Nucleus accumbens (tissue), 56 donors: ENCODE data around the gene C5orf24.
A peak's percentile ranks its signal among the peaks of the same experiment; 100 is the strongest.
"Not testable (repeated sequence)": the region's sequence is repeated elsewhere in the genome, so short reads cannot be mapped to it uniquely, and the experiment has no call there.

Experiments used
- DNase-seq, 56 donors: peaks; one replicate each; lab custom pipeline; 2025; lab: John Stamatoyannopoulos, UW

C5orf24 gene

DNA sequence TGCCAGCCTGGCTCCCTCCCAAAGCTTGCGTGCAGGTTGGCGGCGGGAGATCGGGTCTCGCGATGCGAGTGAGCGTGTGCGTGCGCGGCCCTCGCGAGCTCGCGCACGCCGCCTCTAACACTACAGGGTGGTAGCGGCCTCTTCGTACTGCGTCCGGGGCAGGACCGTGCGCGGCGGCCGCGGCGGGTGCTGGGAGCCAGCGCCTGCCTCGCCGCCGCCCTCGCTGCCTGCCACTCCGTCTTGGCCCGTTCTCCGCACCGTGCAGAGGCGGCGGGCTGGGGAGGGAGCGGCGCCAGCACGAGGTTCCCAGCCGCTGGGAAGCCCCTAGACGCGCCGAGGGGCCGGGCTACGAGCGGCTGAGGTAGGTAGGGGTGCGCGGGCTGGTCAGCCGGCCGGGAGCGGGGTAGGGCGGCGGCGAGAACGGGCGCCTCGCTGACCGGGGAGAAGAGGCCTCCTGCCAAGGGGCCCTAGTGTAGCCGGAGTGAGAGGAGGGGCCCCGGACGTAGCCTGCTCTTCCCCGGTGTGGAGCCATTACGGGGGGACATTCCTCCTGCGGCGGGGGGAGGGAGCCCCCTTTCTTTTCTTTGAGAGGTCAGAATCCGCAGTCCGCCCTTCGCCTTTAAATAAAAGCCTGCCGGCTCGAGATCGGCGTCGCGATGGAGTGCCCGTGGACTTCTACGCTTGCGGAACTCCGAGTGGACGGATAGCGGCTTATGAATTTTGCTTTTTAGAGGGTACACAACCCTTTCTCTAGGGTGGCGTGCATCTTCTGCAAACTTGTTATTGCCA is at the start of gene C5orf24:
TSS of gene C5orf24 (plus strand) at position 117 of the 789 bp plus-strand sequence. CDS start 8,933 bp downstream, outside the sequence.
- peak; percentile 41 to 97 (median 90) for DNase-seq

DNA sequence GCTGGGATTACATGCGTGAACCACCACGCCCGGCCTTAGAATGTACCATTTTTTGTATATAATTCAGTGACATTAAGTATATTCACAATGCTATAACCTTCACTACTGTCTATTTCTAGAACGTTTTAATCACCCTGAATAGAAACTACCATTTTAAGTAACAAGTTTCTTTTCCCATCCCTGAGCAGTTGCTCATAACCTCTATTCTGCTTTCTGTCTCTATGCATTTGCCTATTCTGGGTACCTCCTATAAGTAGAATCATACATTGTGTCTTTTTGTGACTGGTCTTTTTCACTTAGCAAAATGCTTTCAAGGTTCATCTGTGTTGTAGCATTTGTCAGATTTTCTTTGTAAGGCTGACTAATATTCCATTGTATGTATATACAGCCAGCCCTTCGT is 47.3 kb upstream of the C5orf24 start:
- no peak for DNase-seq

DNA sequence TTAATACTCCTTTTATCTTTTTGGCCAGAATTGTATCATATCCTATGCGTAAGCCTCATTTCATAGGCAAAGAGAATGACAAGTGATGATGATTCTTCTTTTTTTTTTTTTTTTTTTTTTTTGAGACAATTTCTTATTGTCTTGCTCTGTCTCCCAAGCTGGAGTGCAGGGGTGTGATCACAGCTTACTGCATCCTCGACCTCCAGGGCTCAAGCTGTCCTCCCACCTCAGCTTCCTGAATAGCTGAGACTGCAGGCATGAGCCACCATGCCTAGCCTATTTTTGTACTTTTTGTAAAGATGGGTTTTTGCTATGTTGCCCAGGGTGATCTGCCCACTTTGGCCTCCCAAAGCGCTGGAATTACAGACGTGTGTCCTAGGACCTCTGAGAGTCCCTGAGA is 41.9 kb upstream of the C5orf24 start:
- peak in 15 of 56 donors; percentile 1 to 38 (median 12) for DNase-seq

DNA sequence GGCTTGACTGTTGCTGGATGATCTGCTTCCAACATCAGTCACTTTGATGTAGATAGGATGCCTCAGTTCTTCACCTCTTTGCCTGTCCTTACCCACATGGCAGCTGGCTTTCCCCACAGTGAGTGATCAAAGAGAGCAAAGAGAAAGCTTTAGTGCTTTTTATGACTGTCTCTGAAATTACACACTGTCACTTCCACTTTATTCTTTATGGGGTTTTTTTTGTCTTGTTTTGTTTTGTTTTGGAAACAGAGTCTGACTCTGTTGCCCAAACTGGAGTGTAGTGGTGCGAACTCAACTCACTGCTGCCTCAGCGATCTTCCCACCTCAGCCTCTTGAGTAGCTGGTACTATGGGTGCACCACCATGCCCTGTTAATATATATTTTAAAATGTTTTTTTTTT is 32.4 kb upstream of the C5orf24 start:
- no peak for DNase-seq

DNA sequence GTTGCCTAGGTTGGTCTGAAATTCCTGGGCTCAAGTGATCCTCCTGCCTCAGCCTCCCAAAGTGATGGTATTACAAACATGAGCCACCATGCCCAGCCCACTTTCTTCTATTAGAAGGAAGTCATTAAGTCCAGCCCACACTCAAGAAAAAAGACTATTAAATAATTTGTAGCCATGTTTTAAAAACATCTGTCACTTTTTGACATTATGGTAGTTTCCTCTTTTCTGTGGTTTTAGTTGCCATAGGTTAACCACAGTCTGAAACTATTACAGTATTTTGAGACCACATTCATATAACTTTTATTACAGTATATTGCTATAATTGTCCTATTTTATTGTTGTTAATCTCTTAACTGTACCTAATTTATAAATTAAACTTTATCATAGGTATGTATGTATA is 31.9 kb upstream of the C5orf24 start:
- DNase-seq: no peak

DNA sequence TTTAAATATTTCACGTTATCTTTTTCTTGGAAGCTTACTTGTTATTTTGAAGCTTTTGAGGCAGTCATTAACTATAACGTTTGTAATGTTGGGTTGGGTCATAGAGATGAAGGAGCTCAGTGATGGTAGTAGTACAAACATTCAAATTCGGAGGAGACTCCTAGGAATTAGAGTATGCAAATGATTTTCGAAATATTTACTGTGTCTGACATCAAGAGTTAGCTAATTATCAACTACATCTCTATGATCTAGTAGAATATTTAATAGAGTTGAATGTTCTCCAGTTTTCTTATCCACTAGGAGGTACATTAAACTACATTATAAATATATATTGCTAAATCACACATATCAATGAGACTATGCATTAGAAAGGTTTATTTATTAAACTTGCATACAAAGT is 28.8 kb upstream of the C5orf24 start:
- DNase-seq: no peak

DNA sequence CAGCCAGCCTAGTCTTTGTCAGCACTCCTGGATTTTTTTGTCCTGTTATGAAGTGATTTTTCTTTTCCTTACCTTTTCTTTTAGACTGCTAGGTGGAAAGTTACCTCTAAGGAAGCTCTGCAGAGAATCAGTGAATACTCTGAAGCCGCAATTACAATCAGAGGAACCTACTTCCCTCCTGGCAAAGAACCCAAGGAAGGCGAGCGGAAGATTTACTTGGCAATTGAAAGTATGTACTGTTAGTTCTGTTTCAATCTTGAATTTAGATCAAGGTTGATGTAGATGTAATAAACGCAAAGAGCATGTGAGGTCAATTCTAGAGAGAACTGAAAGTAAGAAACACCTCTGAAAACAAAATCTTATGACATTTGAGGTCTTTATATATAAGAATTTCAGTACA is 27.0 kb upstream of the C5orf24 start:
- DNase-seq: no peak

DNA sequence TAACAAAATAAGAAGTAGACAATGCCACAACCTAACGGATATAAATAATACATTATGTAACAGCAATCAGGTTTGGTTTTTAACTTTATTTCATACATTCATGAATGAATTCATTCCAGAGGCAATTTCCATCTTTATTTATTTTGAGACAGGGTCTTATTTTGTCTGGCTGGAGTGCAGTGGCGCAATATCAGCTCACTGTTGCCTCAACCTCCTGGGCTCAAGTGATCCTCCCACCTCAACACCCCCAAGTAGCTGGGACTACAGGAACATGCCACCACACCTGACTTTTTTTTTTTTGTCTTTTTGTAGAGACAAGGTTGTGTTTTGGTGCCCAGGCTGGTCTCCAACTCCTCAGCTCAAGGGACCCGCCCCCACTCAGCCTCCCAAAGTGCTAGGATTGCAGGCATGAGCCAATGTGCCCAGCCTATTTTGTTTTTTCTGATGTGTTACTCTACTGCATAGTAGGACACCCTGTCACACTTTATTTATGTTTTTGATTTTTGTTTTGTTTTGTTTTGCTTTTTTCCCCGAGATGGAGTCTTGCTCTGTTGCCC is 26.3 kb upstream of the C5orf24 start:
- no peak for DNase-seq

DNA sequence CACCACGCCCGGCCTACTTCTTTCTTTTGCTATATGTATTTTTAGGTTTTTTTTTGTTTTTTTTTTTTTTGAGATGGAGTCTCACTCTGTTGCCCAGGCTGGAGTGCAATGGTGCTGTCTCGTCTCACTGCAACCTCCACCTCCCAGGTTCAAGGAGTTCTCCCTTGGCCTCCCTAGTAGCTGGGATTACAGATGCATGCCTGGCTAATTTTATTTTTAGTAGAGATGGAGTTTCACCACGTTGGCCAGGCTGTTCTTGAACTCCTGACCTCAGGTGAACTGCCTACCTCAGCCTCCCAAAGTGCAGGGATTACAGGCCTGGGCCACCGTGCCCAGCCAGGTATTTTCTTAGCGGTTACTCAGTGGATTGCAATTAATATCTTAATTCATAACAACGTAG is 23.9 kb upstream of the C5orf24 start:
- no peak for DNase-seq

DNA sequence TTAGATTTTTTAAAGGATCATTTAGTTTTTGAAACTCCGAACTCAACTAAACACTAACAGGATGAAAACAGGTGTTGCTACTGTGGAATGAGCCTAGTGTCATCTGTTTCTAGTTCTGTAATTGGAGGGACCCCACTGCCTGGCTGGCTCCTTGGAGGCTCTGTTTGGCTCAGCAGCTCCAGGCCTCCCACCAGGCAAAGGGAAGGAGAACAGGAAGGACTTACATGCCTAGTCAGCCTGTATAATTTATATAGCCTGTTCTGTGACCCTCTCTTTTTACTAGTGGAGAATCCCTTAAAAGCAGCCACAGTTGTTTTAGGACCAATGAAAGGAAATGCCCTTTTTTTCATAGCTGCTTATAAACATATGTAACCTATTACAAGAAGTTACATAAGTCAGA is 21.1 kb upstream of the C5orf24 start:
- DNase-seq: no peak

DNA sequence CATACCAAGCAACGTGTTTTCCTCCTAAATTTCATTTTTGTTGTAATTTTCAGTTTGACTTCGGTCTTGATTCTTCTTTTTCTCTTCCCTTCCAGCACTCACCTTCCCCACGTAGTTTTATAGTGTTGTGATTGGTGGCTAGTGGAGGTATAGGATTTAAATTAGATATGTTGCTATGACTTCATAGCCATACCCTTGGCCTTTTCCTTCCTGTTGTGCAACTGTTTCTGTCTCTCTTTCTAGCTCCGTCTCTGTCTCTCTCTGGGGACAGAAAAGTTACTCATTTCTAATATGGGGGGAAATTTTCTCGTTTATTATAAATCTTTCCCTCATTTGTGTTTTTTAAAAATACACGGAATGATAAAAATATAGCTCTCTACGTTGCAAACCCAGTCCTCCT is 20.6 kb upstream of the C5orf24 start:
- DNase-seq: no peak

DNA sequence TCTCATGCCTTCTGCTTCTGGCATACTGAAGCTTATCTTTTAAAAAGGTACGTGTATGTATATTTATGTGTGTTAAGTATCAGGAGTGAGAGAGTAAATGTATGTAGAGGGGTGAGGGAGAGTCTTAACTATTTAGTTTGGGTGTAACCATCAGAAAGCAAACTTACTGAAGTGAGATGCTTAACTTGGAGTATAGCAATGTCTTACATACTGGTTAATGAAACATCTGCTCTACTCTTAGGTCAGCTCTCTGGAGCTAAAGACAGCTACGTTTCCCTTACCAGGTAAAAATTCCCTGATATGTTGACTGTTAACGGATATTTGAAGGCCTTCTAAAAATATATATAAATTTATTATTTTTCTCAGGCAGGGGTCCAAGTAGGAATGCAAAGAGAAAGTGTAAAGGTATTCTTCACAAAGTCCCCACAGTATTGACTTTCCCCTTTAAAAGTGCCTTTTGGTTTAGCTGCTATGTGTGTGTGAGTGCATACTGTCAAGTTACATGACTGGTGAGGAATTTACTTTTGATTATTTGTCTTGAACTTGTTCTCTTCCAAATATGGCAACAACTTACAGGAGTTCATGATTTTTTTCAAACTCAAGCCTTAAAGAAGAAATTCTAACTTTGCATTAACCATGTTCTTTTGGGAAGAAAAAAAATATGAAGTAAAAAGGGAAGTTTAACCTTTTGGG is 12.3 kb upstream of the C5orf24 start:
- no peak for DNase-seq

DNA sequence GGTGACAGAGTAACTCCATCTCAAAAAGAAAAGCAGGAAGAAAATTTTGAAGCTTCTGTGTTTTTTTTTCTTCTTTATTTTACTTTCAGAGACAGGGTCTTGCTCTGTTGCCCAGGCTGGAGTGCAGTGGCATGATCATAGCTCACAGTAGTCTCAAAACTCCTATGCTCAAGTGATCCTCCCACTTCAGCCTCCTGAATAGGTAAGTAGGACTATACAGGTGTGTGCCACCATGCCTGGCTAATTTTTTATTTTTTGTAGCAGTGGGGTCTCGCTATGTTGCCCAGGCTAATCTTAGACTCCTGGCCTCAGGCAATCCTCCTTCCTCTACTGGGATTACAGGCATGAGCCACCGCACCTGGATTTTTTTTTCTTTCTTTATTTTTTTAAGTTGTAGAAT is 10.1 kb upstream of the C5orf24 start:
- DNase-seq: no peak

DNA sequence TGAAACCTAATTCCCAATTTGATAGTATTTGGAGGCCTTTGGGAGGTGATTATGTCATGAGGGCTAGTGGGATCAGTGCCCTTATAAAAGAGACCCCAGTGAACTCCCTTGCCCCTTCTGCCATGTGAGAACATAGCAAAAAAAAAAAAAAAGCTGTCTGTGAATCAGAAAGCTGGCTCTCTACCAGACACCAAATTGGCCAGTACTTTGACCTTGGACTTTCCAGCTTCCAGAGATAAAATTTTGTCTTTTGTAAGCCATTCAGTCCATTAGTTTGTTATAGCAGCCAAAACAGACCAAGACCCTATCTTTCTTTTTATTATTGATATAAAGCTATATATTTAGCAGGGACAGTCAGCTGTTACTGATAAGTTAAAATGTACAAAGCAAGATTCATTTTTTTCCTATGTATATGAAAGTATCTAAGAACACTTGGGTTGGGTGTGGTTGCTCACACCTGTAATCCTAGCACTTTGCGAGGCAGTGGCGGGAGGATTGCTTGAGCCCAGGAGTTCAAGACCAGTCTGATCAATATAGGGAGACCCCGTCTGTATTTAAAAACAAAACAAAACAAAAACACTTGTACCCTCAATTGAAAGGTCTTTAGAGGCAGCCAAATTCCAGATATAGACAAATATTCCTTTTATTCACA is 8.1 kb upstream of the C5orf24 start:
- no peak for DNase-seq

DNA sequence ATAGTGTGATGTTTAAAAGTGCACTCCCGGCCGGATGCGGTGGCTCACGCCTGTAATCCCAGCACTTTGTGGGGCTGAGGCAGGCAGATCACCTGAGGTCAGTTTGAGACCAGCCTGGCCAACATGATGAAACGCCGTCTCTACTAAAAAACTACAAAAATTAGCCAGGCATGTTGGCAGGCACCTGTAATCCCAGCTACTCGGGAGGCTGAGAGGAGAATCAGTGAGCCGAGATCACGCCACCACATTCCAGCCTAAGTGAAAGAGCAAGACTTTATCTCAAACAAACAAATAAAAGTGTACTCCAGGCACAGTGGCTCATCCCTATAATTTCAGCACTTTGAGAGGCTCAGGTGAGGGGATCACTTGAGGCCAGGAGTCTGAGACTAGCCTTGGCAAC is 7.4 kb upstream of the C5orf24 start:
- DNase-seq: not testable (repeated sequence)

DNA sequence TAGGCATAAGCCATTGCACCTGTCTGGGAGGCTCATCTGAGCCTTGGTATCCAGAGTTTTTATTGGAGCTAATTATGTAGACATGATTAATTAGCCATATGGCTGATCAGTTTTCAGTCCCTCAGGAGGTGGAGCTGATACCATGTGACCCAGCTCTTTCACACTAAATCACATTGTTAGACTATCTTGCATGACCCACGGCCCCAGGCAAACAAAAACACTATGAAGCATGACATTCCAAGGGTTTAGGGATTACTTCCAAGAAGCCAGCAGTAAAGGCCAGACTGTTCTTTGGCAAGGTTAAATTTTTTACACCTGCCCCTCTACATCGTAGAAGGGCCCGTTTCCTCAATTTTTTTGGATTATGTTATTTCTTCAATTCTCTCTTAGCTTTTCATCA is 5.0 kb upstream of the C5orf24 start:
- no peak for DNase-seq

DNA sequence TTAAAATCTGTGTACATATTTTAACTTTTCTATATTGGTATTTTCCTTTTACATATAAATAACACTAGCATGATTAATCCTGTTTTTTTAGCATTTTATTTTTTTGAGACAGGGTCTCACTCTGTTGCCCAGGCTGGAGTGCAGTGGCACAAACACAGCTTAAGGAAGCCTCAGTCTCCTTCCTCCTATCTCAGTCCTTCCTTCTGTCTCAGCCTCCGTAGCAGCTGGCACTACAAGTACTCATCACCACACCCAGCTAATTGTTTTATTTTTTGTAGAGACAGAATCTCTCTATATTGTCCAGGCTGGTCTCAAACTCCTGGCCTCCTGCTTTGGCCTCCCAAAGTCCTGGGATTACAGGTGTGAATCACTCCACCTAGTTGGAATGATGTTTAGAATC is 1.5 kb upstream of the C5orf24 start:
- DNase-seq: no peak

DNA sequence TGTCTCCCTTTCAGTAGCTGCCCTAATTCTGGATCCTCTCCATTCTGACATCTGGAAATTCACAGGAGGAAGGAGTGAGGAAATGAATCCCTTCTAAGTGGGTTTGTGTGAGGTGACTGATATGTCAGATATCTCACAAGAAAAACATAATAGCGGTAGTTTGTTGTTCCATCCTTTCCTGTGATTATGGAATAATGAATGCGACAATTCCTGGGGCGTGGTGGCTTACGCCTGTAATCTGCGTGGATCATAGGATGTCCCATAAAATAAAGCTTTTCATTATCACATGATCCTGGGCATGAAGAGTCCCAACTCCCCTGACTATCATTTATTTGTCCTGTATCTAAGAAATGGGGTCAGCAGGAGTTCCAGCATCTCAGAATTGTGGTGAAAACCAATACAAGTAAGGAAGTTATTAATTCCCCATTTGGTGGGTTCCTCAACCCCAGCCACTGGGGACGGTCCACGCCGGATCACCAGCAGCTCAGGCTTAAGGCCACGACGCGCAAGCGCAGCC is 375 bp upstream of the C5orf24 start:
- peak in 2 of 56 donors; percentile 26 to 29 for DNase-seq

DNA sequence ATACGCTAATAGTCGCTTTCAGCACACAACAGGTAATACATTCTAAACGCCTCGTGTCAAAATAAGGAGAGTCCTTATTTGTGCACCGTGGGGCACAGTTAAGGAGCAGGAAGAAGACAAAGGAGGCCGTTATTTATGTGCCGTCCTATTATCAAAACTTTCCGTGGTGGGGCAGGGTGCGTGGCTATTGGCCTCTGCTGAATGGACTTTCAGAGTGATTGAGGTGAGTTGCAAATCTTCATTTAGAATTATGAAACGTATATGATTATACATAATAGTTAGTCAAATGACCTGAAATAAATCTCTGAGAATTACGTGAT is 833 bp downstream of the C5orf24 start:
- peak in 1 of 56 donors; percentile 36 for DNase-seq

DNA sequence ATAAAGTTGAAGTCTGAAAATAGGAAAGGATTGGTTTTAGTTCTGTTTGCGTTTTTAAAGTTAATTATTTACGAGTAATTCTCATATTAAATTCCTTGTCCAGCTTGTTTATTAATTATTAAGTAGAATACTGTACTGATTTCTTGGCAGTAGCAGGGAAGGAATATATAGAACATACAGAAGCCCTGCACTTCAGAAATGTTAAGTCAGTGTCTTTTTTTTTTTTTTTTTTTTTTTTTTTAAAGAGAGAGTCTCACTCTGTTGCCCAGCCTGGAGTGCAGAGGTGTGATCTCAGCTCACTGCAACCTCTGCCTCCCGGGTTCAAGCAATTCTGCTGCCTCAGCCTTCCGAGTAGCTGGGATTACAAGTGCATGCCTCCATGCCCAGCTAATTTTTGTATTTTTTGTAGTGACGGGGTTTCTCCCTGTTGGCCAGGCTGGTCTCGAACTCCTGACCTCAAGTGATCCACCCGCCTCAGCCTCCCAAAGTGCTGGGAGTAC is 3.7 kb downstream of the C5orf24 start:
- not testable (repeated sequence) for DNase-seq

DNA sequence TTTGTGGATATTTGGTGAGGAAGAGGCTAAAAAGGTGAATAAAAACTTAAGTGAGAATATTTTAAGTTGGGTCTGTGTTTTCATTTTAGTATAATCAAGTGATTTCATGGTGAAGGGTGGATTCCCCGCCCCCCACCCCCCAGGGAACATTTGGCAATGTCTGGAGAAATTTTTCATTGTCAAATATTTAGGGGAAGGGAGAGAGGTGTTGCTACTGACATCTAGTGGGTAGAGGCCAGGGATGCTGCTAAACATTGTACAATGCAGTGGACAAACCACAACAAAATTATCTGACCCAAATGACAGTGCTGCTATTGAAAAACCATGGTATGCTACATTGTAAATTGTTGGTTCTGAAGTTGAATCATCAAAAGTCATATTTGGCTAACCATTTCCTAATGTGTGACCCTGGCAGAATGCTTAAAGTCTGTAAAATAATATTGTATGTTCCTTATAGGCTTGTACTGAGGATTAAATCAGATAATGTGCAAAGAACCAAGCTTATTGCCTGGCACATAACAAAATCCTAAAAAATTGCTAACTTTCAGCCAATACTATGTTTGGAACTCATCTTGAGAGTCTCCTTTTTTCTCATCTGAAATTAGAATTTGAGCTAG is 5.6 kb downstream of the C5orf24 start:
- no peak for DNase-seq
